ENCODE data around the gene LRP1B.
"Not testable (repeated sequence)": the region's sequence is repeated elsewhere in the genome, so short reads cannot be mapped to it uniquely, and the experiment has no call there.

Gene LRP1B

DNA sequence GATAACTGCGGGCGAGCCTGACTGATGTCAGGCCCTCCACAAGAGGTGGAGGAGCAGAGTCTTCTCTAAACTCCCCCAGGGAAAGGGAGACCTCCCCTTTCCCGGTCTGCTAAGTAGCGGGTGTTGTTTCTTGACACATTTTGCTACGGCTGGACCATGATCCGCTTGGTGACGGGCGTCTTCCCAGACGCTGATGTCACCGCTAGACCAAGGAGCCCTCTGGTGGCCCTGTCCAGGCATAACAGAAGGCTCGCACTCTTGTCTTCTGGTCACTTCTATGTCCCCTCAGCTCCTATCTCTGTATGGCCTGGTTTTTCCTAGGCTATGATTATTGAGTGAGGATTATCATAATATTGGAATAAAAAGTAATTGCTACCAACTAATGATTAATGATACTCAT, 1166.5 kb downstream of the LRP1B start:
- DNase-seq (ENCODE audit: low read depth in 1 of 2, low spot score in 1 of 2): not testable (repeated sequence)

DNA sequence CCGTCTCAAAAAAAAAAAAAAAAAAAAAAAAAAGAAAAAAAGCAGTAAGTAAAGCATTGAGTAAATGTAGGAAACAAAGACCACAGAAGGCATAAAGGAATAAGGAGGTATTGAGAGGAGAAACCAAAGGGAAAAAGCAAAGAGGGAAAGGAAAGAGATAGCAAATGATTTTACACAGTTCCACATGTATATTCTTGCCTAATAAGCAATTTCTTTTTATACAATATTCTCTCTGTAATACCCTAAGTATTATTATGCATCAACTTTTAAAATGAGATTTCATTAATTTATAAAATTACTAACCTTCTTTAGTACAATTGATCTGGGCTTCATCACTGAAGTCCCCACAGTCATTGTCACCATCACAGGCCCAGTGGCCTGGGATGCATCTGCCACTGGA, 1180.9 kb downstream of the LRP1B start:
- no peak for DNase-seq (ENCODE audit: low read depth in 1 of 2, low spot score in 1 of 2)

DNA sequence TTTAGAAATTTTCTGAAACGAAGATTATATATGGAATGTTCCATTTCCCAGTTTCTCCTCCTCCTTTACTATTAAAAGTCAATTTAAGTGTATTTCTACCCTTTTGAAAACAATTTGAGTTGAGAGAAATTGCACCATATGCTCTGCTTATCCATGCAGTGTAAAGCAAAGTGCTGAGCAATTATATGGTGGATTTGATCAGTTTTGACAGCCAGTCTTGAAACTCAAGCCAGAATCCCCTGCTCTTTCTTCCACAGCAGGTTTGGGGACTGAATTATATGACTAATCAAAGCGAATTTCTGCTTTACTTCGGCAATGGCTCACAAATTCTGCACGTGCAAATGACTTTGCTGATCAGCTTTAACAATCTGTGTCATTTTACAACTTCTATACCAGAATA, 1183.6 kb downstream of the LRP1B start:
- no peak for DNase-seq (ENCODE audit: low read depth in 1 of 2, low spot score in 1 of 2)

DNA sequence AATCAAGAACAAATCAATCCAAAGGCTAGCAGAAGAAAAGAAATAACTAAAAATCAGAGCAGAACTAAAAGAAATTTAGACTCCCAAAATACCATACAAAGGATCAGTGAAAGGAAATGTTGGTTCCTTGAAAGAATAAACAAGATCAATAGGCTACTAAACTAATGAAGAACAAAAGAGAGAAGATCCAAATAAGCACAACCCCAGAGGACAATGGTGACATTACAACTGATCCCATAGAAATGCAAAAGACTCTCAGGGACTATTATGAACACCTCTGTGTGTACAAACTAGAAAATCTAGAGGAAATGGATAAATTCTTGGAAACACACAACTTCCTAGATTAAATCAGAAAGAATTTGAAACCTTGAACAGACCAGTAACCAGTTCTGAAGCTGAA, 1186.9 kb downstream of the LRP1B start:
- no peak for DNase-seq (ENCODE audit: low read depth in 1 of 2, low spot score in 1 of 2)

DNA sequence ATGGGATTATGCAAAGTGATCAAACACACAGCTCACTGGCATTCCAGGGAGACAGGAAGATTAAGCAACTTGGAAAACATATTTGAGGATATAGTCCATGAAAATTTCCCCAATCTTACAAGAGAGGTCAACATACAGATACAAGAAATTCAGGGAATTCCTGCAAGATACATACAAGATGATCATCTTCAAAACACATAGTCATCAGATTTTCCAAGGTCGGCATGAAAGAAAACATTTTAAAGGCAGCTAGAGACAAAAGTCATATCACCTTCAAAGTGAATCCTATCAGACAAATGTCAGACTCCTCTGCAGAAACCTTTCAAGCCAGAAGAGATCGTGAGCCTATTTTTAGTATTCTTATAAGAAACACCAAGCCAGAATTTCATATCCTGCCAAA, 1188.5 kb downstream of the LRP1B start:
- DNase-seq (ENCODE audit: low read depth in 1 of 2, low spot score in 1 of 2): no peak

DNA sequence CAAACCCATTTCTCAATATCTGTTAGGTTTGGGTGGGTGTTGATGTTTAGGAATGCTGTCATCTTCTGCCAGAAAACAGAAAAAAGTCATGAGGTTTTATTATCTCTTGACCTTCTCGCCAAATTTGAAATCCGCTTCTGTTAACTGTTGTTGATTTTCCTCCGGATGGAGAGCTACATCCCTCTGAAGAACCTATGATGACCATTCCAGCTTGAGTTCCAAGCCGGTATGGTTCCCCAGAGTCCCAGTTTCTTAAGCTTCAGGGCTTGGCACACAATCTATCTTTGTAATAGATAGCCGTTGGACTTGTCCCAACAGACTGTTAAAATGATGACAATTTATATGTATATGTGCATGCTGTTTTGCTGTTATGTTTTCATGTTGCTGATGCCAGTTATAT, 1201.0 kb downstream of the LRP1B start:
- DNase-seq (ENCODE audit: low read depth in 1 of 2, low spot score in 1 of 2): no peak

DNA sequence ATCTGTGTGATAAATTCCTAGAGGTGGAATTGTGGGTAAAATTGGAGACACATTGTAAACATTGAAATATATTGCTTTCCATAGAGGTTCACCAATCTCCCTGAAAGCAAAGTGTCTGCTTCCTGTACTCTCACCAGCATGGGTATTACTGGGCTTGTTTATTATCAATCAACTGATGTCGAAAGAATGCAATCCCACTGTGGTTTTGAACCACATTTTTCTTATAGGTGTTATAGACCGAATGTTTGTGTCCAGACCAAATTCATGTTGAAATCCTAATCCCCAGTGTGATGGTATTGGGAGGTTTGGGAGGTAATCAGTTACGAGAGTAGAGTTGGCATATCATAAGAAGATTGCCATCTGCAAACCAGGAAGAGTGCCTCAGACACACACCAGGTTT, 1212.4 kb downstream of the LRP1B start:
- DNase-seq (ENCODE audit: low read depth in 1 of 2, low spot score in 1 of 2): no peak

DNA sequence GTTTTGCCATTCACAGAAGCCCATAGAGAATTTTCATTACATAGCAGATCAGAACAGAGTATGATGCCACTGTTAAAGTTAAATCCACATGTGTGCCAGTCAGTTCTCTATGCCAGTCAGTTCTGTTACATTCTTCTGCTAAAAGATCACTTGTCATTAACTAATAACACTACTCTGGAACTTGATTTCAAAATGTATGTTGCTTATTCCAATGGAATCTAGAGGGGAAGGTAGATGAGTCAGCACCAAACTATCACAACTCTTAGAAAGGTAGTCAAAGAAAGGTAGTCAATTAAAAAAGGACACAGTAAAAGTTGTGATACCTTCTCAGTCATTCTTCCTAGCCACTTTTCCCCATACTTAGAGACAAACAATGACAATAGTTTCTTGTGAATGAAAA, 1214.4 kb downstream of the LRP1B start:
- no peak for DNase-seq (ENCODE audit: low read depth in 1 of 2, low spot score in 1 of 2)

DNA sequence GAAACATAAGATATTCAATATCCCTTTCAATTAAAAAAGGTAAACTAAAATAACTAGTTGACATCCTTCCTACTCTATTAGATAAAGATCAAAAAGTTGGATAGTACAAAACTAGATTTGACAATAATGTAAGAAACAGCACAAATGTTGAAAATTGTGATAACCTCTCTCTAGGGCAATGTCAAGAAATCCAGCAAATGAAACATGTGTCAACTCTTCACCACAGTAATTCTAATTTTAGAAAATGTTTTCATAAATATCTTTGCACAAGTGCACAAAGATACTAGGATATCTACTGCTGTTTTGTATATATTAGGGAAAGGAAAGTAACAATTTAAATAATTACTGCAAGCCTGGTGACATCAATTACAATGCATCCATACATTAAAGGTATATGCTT, 1220.1 kb downstream of the LRP1B start:
- no peak for DNase-seq (ENCODE audit: low read depth in 1 of 2, low spot score in 1 of 2)

DNA sequence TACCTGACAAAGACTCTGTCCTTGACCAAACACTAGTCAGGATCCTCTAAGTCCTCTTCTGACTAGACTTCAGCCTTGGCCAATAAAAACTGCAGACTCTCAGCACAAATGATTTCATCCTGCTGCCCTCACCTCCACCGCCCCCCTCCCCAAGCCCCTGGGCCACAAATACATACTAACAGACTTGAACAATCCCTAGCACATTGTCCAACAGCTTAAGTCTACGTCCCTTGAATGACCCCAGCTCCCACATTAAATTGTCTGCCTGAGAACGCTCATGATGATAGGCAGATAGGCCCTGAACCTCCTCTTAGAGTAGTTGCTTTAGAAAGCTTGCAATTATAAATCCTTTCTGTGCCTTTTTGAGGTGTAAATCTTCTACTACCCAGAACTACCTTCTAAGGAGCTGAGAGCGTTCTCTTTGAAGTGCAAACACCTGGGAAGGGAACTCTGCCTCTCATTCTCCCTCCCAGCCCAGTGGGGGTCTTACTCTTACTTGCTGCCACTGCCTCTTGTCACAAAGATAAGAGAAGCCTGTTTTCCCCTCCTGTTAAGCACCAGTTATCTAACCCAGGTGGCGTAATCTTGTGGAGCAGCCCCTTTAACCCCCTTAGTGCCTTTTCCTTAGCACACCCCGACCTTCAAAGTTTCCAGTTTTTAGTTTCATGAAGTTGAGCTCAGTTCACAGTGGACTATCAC, 1225.6 kb downstream of the LRP1B start:
- DNase-seq (ENCODE audit: low read depth in 1 of 2, low spot score in 1 of 2): no peak

DNA sequence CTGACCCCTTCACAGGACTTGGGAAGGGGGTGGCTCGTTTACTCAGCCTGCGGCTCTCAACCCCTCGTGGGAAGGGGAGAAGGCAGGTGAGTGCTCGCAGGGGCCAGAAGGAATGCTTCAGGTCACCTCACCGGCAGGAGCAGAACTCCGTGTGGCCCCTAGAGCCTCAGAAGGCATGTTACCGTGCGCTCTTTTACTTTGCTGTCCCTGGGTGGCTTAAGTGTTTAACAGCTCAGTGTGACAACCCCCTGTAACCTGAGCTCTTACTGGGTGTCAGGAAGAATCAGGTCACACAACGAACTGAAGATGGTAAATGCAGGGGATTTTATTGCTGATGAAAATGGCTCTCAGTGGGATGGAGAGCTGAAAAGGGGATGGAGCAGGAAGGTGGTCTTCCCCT, 1235.4 kb downstream of the LRP1B start:
- DNase-seq (ENCODE audit: low read depth in 1 of 2, low spot score in 1 of 2): no peak

DNA sequence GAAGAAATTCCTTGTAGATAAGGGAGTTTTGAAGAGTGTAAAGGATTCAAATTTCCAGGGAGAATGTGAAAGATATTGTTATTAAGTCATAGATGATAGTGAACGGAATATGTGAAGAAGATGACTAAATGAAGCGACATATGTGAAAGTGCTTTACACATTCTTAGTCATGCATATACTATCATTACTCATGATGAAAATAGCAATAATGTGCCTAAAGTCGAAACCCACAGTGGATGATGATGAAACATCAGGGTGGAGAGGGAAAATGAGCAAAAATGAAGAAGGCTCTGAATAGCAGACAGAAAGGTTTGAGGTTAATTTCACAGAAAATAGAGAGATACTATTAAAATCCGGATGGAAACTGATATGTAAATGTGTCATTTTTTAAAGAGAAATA, 1237.1 kb downstream of the LRP1B start:
- no peak for DNase-seq (ENCODE audit: low read depth in 1 of 2, low spot score in 1 of 2)

DNA sequence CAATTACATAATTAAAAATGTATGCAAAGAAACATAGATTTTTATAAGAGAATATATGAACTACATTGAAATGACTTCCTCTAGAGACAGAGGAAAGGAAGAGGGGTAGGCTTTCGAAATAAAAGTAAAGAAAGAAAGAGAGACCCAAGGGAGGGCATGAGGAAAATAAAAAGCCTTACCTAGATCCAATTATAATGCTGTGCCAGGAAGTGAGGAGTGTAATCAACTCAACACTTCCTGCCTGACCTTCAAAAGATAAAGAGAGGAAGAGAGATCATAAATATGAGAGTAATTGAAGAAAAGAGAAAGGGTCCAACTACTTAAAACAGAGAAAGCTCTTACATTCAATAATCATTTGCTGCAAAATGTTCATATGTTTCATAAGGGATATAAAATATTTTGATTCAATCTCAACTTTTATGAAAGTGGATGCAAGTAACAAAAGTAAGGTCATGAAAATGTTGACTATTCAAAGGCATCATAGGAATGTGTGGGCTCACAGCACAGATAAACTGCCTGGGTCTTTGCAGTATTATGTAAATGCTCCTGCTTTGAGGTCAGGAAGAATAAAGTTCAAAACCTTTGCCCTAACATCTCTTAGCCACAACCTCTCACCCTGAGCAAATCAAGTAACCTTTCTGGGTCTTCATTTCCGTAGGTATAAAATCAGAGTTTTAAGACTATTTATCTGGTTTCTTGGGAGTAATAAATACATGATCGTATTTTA, 1237.7 kb downstream of the LRP1B start:
- DNase-seq (ENCODE audit: low read depth in 1 of 2, low spot score in 1 of 2): no peak

DNA sequence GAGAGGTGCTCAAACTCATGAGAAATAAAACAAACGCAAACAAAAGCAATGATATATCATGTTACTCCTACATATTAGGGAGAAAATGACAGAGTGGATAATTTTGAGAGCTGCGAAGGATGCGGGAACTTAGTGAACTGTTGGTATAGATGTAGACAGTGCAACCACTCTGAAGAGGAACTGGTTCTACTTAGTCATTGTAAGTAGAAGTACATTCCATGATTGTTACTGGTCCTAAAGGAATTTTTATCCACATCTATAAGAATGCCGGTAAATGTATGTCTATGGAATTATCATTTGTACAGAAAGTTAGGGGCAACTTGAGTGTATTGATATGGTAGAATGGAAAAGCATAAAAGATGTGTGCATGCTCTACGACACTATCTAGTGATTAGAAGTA, 1238.4 kb downstream of the LRP1B start:
- DNase-seq (ENCODE audit: low read depth in 1 of 2, low spot score in 1 of 2): no peak

DNA sequence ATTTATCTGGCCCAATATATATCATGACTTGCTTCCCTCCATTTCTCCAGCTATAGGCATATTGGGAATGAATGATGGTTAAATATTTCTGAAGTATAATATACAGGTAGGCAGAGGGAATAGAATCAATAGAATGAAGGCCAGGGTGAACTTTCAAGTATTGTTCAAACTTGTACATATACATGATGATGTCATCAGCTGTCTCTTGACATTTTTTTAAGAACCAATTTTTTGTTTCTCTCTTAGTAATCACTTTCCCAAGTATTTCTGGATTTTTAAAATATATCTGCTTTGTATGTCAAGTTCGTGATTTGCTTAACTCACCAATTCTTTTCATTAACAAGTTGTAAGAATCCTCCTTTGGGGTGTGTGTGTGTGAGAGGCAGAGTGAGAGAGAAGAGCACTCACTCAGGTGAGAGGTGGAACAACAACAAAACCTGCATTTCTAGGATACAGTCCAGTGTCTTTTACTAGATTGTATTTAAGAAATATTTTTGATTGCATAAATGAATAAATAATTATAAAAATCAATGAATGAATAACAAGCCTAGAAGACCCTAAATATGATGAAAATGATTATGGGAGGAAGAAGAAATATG, 1239.1 kb downstream of the LRP1B start:
- DNase-seq (ENCODE audit: low read depth in 1 of 2, low spot score in 1 of 2): no peak

DNA sequence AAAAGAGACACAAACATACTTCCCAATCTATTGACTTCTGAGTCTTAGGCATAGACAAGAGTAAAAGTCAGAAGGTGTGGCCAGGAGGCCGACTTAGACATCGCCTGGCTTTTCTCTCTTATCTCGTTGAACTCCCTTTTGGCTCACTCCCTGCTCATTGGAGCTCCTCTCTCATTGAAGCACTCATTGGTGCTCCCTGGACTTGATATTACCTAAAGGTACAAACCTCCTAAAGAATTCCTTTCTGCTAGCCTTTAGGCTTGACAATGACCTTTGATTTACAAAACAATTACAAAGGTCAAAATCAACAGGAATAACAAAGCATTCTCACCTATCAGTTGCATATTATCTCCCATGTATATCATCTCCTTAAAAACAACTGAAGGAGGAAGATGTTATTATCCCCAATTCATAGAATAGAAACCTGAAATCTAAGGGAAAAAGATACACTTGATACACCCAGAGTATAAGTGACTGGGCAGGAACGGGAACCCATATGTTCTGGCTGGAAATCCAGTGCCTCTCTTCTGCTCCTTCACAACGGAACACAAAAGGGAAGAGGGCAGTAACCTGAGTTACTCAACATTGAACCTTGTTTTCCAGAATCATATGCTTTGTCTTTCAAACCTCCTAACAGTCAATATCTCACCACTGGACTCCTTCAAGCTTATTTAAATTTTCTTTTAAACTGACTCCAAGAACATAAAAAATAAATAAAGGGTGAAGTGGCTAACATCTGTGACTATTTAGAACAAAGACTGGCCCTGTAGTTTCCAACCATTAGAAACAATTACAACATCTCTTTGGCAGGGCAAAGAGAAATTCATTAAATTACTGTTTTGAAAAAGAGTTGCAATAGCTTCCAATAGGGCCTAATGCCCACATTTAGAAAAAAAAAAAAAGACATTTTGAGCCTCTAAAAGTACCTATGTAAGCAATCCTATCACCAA, 1247.9 kb downstream of the LRP1B start:
- no peak for DNase-seq (ENCODE audit: low read depth in 1 of 2, low spot score in 1 of 2)

DNA sequence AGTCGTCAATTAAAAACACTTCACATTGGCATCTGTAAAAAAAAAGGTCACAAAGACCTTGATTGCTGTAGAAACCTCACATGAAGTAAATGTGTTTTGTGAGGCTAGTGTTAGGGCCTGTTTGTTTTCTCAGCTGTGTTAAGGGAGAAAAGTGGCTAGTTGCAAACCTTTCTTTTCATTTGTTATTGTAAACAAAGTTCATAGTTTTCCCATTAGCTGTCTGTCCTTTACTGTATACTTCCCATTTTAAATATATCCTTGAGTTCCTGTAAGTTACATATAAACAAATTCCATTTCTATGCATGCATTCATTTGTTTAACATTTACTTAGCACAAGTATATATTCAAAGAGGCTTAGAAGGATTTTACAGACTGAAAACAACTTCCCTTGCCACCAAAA, 1250.2 kb downstream of the LRP1B start:
- DNase-seq (ENCODE audit: low read depth in 1 of 2, low spot score in 1 of 2): no peak

DNA sequence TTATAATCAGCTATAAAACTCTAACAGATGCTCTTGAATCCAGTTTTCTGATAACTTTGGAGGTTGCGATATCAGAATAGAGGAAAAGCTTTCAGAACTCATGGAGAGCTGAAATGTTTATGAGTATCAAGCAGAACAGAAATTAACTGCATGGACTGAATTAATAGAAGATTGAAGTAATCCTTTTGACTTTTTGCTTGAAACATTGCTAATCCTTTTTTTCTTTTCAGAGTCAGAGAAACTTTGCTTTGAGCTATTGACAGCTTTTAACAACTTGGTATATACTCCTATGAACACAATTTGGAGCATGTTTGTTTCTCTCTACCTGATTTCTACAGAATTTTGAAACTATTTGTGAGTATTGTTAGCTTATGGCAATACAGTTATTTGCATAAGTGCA, 1254.8 kb downstream of the LRP1B start:
- no peak for DNase-seq (ENCODE audit: low read depth in 1 of 2, low spot score in 1 of 2)

DNA sequence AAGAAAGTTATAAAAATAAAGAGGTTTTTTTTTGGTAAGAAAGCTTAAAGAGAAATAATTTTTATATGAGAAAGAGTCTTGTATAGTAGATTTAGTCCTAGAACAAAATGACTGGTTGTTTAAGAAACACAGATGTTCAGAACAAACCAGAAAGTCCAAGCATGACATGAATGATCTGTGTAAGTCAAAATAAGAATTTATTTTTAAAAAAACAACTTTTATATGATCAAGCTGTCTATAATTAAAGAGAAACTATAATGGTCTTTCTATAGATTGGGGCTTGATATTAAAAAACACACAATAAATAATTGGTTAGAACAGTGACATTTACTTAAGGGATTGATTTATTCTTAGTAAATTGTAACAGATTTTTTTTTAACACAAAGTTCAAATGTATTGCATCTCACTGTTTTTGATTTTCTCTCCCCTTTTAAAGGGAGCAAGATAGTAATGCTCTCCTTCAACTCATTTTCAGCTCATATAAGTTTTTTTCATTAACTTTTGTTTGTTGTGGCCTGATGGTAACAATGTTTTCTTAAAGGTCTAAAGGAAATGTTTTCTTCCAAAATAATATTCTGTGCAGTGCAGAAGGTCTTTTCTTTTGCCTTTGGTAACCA, 1256.8 kb downstream of the LRP1B start:
- DNase-seq (ENCODE audit: low read depth in 1 of 2, low spot score in 1 of 2): no peak

DNA sequence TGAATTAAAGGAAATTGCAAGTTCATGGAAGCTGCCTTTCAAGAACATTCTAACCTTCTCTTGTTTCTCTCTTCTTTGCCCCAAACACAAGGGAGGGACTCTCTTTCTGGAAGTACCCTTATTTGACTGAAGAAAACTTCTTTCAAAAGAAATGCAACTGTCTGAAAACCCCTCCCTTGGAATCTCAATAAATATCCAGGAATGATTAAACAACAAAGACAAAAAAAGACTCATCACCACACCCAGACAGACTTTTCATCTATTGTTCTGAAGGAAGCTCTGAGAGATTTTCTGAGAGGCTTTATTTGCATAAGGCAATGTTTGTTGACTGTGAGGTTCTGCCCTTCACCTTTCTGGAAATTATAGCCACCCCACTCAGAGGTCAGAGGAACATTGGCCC, 1260.9 kb downstream of the LRP1B start:
- DNase-seq (ENCODE audit: low read depth in 1 of 2, low spot score in 1 of 2): no peak

DNA sequence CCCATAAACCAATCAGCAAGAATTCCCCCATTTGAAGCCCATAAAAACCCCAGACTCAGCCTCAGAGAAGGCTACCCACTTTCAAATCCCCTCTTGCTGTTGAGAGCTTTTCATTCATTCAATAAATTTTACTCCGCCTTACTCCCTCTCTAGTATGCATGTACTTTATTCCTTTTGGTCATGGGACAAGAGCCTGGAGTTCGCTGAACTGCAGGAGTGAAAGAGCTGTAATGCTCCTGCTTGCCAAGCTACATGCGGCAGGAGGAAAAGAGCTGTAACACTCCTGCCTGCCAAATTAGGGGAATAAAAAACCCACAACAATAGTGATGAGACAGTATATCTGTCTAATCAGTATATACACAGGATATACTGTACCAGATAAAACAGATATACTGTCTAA, 1261.7 kb downstream of the LRP1B start:
- no peak for DNase-seq (ENCODE audit: low read depth in 1 of 2, low spot score in 1 of 2)
